Adipocyte (in vitro differentiated cells): ENCODE data around the gene ARHGAP29.

Experiments used
- DNase-seq: peaks from one replicate; pipeline ENCODE4 v3.0.0-alpha.2; 2015; ENCODE audit warnings: low read depth
- H3K27me3 ChIP-seq: replicated peaks from 2 replicates; pipeline ENCODE4 v1.7.0; 2013; ENCODE audit warnings: mild to moderate bottlenecking, low read length, moderate library complexity; ENCODE audit not compliant: control insufficient read depth, insufficient read depth
- H3K36me3 ChIP-seq: 2 replicates; pipeline ENCODE4 v1.7.0; 2013; ENCODE audit warnings: low read length, mild to moderate bottlenecking, moderate library complexity; ENCODE audit not compliant: control insufficient read depth, insufficient read depth, severe bottlenecking
- H3K4me1 ChIP-seq: 2 replicates; pipeline ENCODE4 v1.7.0; 2013; ENCODE audit warnings: mild to moderate bottlenecking, low read length, moderate library complexity; ENCODE audit not compliant: control insufficient read depth, insufficient read depth
- H3K4me3 ChIP-seq: 2 replicates; pipeline ENCODE4 v1.7.0; 2013; ENCODE audit warnings: mild to moderate bottlenecking, low read length, moderate library complexity
- H3K9ac ChIP-seq: 2 replicates; pipeline ENCODE4 v1.7.0; 2013; ENCODE audit warnings: mild to moderate bottlenecking, low read length, moderate library complexity
- H3K9me3 ChIP-seq: 2 replicates; pipeline ENCODE4 v1.7.0; 2013; ENCODE audit warnings: mild to moderate bottlenecking, low read length, moderate library complexity; ENCODE audit not compliant: control insufficient read depth

ARHGAP29 gene

GRCh38 chr1:94237291-94238226, at the start of gene ARHGAP29:
TSS of gene ARHGAP29 (minus strand) at chr1:94237584. CDS start at chr1:94231611, 5,973 bp downstream.
- H3K36me3 ChIP-seq = no peaks in the 10 kb centered on the region
- H3K9ac ChIP-seq = peak within 1 kb of the TSS; percentile 93
- peaks cover 3% of the 10 kb centered on the region for H3K9me3 ChIP-seq
- H3K27me3 ChIP-seq = no peaks in the 10 kb centered on the region
- peak; percentile 89 for DNase-seq
- H3K4me1 ChIP-seq = peaks cover 22% of the 10 kb centered on the region
- peak within 1 kb of the TSS; percentile 90 for H3K4me3 ChIP-seq

GRCh38 chr1:94286864-94287437, 49.6 kb upstream of the ARHGAP29 start:
- Histone ChIP-seq H3K4me1 (peaks cover 27% of the 10 kb centered on the region), H3K9me3 (no peaks in the 10 kb centered on the region), H3K36me3 (no peaks in the 10 kb centered on the region), H3K27me3 (no peaks in the 10 kb centered on the region), H3K4me3 (no peak overlapping the region), H3K9ac (no peak overlapping the region)
- no peak for DNase-seq

- no peak for DNase-seq
- Histone ChIP-seq H3K4me3 (no peak overlapping the region), H3K4me1 (peaks cover 45% of the 10 kb centered on the region), H3K9me3 (no peaks in the 10 kb centered on the region), H3K36me3 (no peaks in the 10 kb centered on the region), H3K9ac (no peak overlapping the region), H3K27me3 (no peaks in the 10 kb centered on the region)
Observed at GRCh38 chr1:94285031-94285654, 47.8 kb upstream of the ARHGAP29 start.

GRCh38 chr1:94284476-94284875, 47.1 kb upstream of the ARHGAP29 start:
- peaks cover 50% of the 10 kb centered on the region for H3K4me1 ChIP-seq
- H3K9me3 ChIP-seq = no peaks in the 10 kb centered on the region
- no peak for DNase-seq
- no peak overlapping the region for H3K9ac ChIP-seq
- no peak overlapping the region for H3K4me3 ChIP-seq
- no peaks in the 10 kb centered on the region for H3K27me3 ChIP-seq
- no peaks in the 10 kb centered on the region for H3K36me3 ChIP-seq

- peak; percentile 56 for DNase-seq
- no peaks in the 10 kb centered on the region for H3K36me3 ChIP-seq
- no peak overlapping the region for H3K4me3 ChIP-seq
- peaks cover 61% of the 10 kb centered on the region for H3K4me1 ChIP-seq
- no peaks in the 10 kb centered on the region for H3K9me3 ChIP-seq
- no peaks in the 10 kb centered on the region for H3K27me3 ChIP-seq
- no peak overlapping the region for H3K9ac ChIP-seq
Observed at GRCh38 chr1:94283462-94283861, 46.1 kb upstream of the ARHGAP29 start.

- H3K36me3 ChIP-seq = no peaks in the 10 kb centered on the region
- no peaks in the 10 kb centered on the region for H3K9me3 ChIP-seq
- H3K4me1 ChIP-seq = peaks cover 73% of the 10 kb centered on the region
- H3K4me3 ChIP-seq = no peak overlapping the region
- peak overlapping the region; percentile 13 for H3K9ac ChIP-seq
- H3K27me3 ChIP-seq = no peaks in the 10 kb centered on the region
- no peak for DNase-seq
Observed at GRCh38 chr1:94282143-94282711, 44.8 kb upstream of the ARHGAP29 start.

- Histone ChIP-seq H3K4me3 (peak overlapping the region; percentile 3), H3K36me3 (no peaks in the 10 kb centered on the region), H3K9me3 (no peaks in the 10 kb centered on the region), H3K27me3 (no peaks in the 10 kb centered on the region), H3K4me1 (peaks cover 77% of the 10 kb centered on the region), H3K9ac (peak overlapping the region; percentile 13)
- DNase-seq = no peak
Observed at GRCh38 chr1:94281361-94282142, 44.2 kb upstream of the ARHGAP29 start.

GRCh38 chr1:94280541-94280940, 43.2 kb upstream of the ARHGAP29 start:
- H3K36me3 ChIP-seq = no peaks in the 10 kb centered on the region
- no peaks in the 10 kb centered on the region for H3K9me3 ChIP-seq
- H3K27me3 ChIP-seq = no peaks in the 10 kb centered on the region
- peak overlapping the region; percentile 13 for H3K9ac ChIP-seq
- no peak for DNase-seq
- peaks cover 79% of the 10 kb centered on the region for H3K4me1 ChIP-seq
- H3K4me3 ChIP-seq = no peak overlapping the region

- no peak for DNase-seq
- Histone ChIP-seq H3K9ac (peak overlapping the region; percentile 11), H3K27me3 (no peaks in the 10 kb centered on the region), H3K36me3 (no peaks in the 10 kb centered on the region), H3K4me3 (peak overlapping the region; percentile 8), H3K9me3 (no peaks in the 10 kb centered on the region), H3K4me1 (peaks cover 84% of the 10 kb centered on the region)
Observed at GRCh38 chr1:94279462-94279861, 42.1 kb upstream of the ARHGAP29 start.

GRCh38 chr1:94279038-94279437, 41.7 kb upstream of the ARHGAP29 start:
- H3K4me1 ChIP-seq = peaks cover 86% of the 10 kb centered on the region
- peak overlapping the region; percentile 8 for H3K4me3 ChIP-seq
- no peaks in the 10 kb centered on the region for H3K36me3 ChIP-seq
- DNase-seq = no peak
- H3K9me3 ChIP-seq = no peaks in the 10 kb centered on the region
- H3K27me3 ChIP-seq = no peaks in the 10 kb centered on the region
- H3K9ac ChIP-seq = peak overlapping the region; percentile 11
